ENCODE results near the gene TUBB3. TPM values are rescaled to one million over a fixed set of nuclear protein-coding genes. Genes with fewer than 3 reads are reported as not detected.

The TUBB3 gene
- total and polyA plus RNA-seq, 2 of the 8 experiments (the other 6 are each of a cell fraction or from before 2014, with no cell fraction given) = 275 to 393 TPM

GRCh38 chr16:89965447-89966225 lies 42.5 kb downstream of the TUBB3 start:
- Histone ChIP-seq H2BK5ac (ENCODE audit: low read depth, low read length) (no peak overlapping the region), H3K4ac (replicated peaks; ENCODE audit: insufficient read length, low read depth, low read length) (no peak overlapping the region), H3K4me3 (ENCODE audit: extremely low read depth in 1 of 4, insufficient read depth in 2 of 4, low read depth in 3 of 4, low read length in 4 of 4) (no peak overlapping the region), H3K9ac (replicated peaks in 1 of 4; ENCODE audit: extremely low read depth in 1 of 4, low read depth in 3 of 4, low read length in 3 of 4) (no peak overlapping the region), H2BK15ac (ENCODE audit: low read length) (no peak overlapping the region), H3K23me2 (ENCODE audit: low read depth, low read length) (no peaks in the 10 kb centered on the region), H3K27ac (ENCODE audit: low read depth, low read length) (no peak overlapping the region), H4K20me1 (replicated peaks in 1 of 2; ENCODE audit: control insufficient read depth in 1 of 2, insufficient read depth in 2 of 2, low read length in 2 of 2) (peaks cover 1 to 8% of the 10 kb centered on the region in 2 experiments), H2BK120ac (replicated peaks; ENCODE audit: low read depth, low read length) (no peak overlapping the region), H4K5ac (ENCODE audit: insufficient read length, low read depth, low read length) (no peak overlapping the region), H4K8ac (ENCODE audit: extremely low read depth, insufficient read depth, low read length) (no peak overlapping the region), H3K27me3 (replicated peaks in 1 of 4; ENCODE audit: control insufficient read depth in 3 of 4, extremely low read depth in 1 of 4, insufficient read depth in 3 of 4, low read length in 3 of 4) (no peaks in the 10 kb centered on the region), H3K9me3 (ENCODE audit: insufficient read depth in 2 of 2, low read depth in 1 of 2, low read length in 1 of 2) (peaks cover 0 to 5% of the 10 kb centered on the region in 2 experiments; a peak in 1 of 4 replicates), H3K56ac (replicated peaks; ENCODE audit: insufficient read length, low read depth, low read length) (no peak overlapping the region), H3K79me1 (ENCODE audit: low read depth, low read length) (no peaks in the 10 kb centered on the region), H3K23ac (ENCODE audit: insufficient read length) (no peak overlapping the region), H3K18ac (ENCODE audit: extremely low read depth, low read length) (no peak overlapping the region), H2AK5ac (ENCODE audit: low read depth, low read length) (no peak overlapping the region), H3K4me1 (replicated peaks in 1 of 4; ENCODE audit: control insufficient read depth in 3 of 4, insufficient read depth in 4 of 4, low read length in 3 of 4) (no peaks in the 10 kb centered on the region), H2AFZ (ENCODE audit: low read length) (no peak overlapping the region), H3K14ac (ENCODE audit: insufficient read length) (no peak overlapping the region), H2BK12ac (ENCODE audit: low read depth, low read length) (no peak overlapping the region), H3K79me2 (ENCODE audit: control insufficient read depth in 1 of 2, insufficient read depth in 2 of 2, low read length in 2 of 2) (no peaks in the 10 kb centered on the region; a peak in 1 of 4 replicates), H4K91ac (replicated peaks; ENCODE audit: insufficient read length, low read length) (no peak overlapping the region), H3K36me3 (ENCODE audit: control insufficient read depth in 2 of 4, insufficient read depth in 4 of 4, low read length in 3 of 4) (peaks cover 0 to 6% (median 3%) of the 10 kb centered on the region in 4 experiments; a peak in 3 of 8 replicates), H3K4me2 (ENCODE audit: insufficient read depth in 1 of 2, low read depth in 2 of 2, low read length in 2 of 2) (no peak overlapping the region), H2BK20ac (ENCODE audit: low read length) (no peak overlapping the region)
- no peak for FAIRE-seq
- DNase-seq (ENCODE audit: low read depth in 1 of 2, low spot score in 2 of 2) = no peak
- CTCF ChIA-PET (ENCODE audit: partially characterized antibody) = interaction anchor here (0.9 kb wide), 1 partner anchor 34 kb away, joined by 3 read pairs; no protein-coding TSS in a partner anchor
- WGBS, 2 experiments (ENCODE audit: extremely low coverage in 1 of 2, insufficient coverage in 1 of 2, insufficient read length in 1 of 2, insufficient replicate concordance in 2 of 2, low coverage in 1 of 2, low lambda C conversion rate in 2 of 2, missing lambda C conversion rate in 1 of 2) = 95% methylated on average over 25 of the region's 30 CpGs; no CpG with 5 or more reads in 1 of the 2 experiments
- POLR2A ChIA-PET (ENCODE audit: partially characterized antibody) = interaction anchor here (0.8 to 7.5 kb wide), 6 partner anchors 9 to 55 kb away, joined by 3 to 54 read pairs (median 3); partner anchors contain the start of gene DEF8
- TF ChIP-seq CEBPB (IDR thresholded peaks at IDR 0.05; ENCODE audit: low read depth, low read length) (no peak), TEAD4 (IDR thresholded peaks at IDR 0.05; ENCODE audit: low read depth, low read length) (no peak), JUN (IDR thresholded peaks at IDR 0.05; ENCODE audit: low read depth, low read length) (no peak), POLR2AphosphoS5 (IDR thresholded peaks at IDR 0.05; ENCODE audit: low read depth, low read length) (no peak), SAP30 (IDR thresholded peaks at IDR 0.05; ENCODE audit: insufficient read depth, insufficient replicate concordance, low read length) (no peak), EP300 (IDR thresholded peaks at IDR 0.05; ENCODE audit: borderline replicate concordance in 1 of 2, low read depth in 2 of 2, low read length in 2 of 2) (no peak), BRCA1 (IDR thresholded peaks at IDR 0.05; ENCODE audit: low read depth, low read length) (no peak), FOSL1 (IDR thresholded peaks at IDR 0.05; ENCODE audit: insufficient read depth, low read depth, low read length) (no peak), TAF7 (optimal IDR thresholded peaks at IDR 0.05; ENCODE audit: borderline replicate concordance, low read depth, low read length) (no peak), GTF2F1 (IDR thresholded peaks at IDR 0.05; ENCODE audit: borderline replicate concordance, low read depth, low read length) (no peak), SIN3A (conservative IDR thresholded peaks at IDR 0.05 in 1 of 2, IDR thresholded peaks at IDR 0.05 in 1 of 2; ENCODE audit: low read depth in 1 of 2, low read length in 2 of 2) (no peak), MAFK (IDR thresholded peaks at IDR 0.05; ENCODE audit: low read depth, low read length) (no peak)
